Common myeloid progenitor, CD34-positive (primary cell): ENCODE measurements around the gene ITGB5.
"Not testable (repeated sequence)": the region's sequence is repeated elsewhere in the genome, so short reads cannot be mapped to it uniquely, and the experiment has no call there.

Source experiments
- CTCF ChIA-PET: fragments of 350-600 bp; sonication (Branson Sonifier 250); formaldehyde crosslinking; loops from one replicate; lab custom pipeline; 2021; ENCODE audit warnings: antibody characterized with exemption; lab: Charles Lee
- POLR2A ChIA-PET: fragments of 350-600 bp; sonication (Branson Sonifier 250); formaldehyde crosslinking; loops from one replicate; lab custom pipeline; 2021; ENCODE audit warnings: antibody characterized with exemption; lab: Charles Lee
- DNase-seq, 3 donors: peaks; one replicate each; pipeline versions ENCODE4 v3.0.0 to v3.0.0-alpha.2; 2013
- H3K27ac ChIP-seq, 2 experiments: 1 replicate in 1 of 2; 2 replicates in 1 of 2; pipeline ENCODE4 v1.7.0; 2013; ENCODE audit warnings: inconsistent platforms in 2 of 2, low read length in 2 of 2, mild to moderate bottlenecking in 2 of 2, low read depth in 1 of 2, moderate library complexity in 1 of 2; ENCODE audit not compliant: severe bottlenecking in 2 of 2, insufficient read depth in 1 of 2, poor library complexity in 1 of 2
- H3K27me3 ChIP-seq, 5 experiments: replicated peaks in 2 of 5; 1 replicate in 3 of 5; 2 replicates in 2 of 5; pipeline versions ENCODE4 v1.6.1 to v1.7.0; 2013; ENCODE audit warnings: low read length in 4 of 5, mild to moderate bottlenecking in 2 of 5, moderate library complexity in 2 of 5, inconsistent platforms in 1 of 5; ENCODE audit not compliant: insufficient read depth in 5 of 5, control insufficient read depth in 4 of 5
- H3K36me3 ChIP-seq, 4 experiments: 1 replicate in 2 of 4; 2 replicates in 2 of 4; pipeline versions ENCODE4 v1.6.1 to v1.7.0; 2013; ENCODE audit warnings: low read length in 3 of 4, control low read depth in 1 of 4, mild to moderate bottlenecking in 1 of 4; ENCODE audit not compliant: control insufficient read depth in 4 of 4, insufficient read depth in 4 of 4
- H3K4me1 ChIP-seq, 4 experiments: 1 replicate in 3 of 4; 2 replicates in 1 of 4; pipeline versions ENCODE4 v1.6.1 to v1.7.1; 2013; ENCODE audit warnings: low read length in 3 of 4, mild to moderate bottlenecking in 3 of 4, control low read depth in 1 of 4, inconsistent platforms in 1 of 4, moderate library complexity in 1 of 4; ENCODE audit not compliant: control insufficient read depth in 4 of 4, insufficient read depth in 4 of 4; ENCODE audit errors: control extremely low read depth in 1 of 4
- H3K4me3 ChIP-seq, 7 experiments: 1 replicate in 4 of 7; 2 replicates in 3 of 7; pipeline versions ENCODE4 v1.5.1 to v1.7.0; 2013; ENCODE audit warnings: mild to moderate bottlenecking in 7 of 7, low read length in 6 of 7, moderate library complexity in 6 of 7, inconsistent platforms in 2 of 7, low read depth in 2 of 7, control low read depth in 1 of 7; ENCODE audit not compliant: insufficient read depth in 4 of 7, control insufficient read depth in 1 of 7; ENCODE audit errors: extremely low read depth in 1 of 7
- H3K9me3 ChIP-seq, 5 experiments: 1 replicate in 4 of 5; 2 replicates in 1 of 5; pipeline versions ENCODE4 v1.6.1 to v1.7.1; 2013; ENCODE audit warnings: low read length in 4 of 5, mild to moderate bottlenecking in 2 of 5, inconsistent platforms in 1 of 5, low read depth in 1 of 5, moderate library complexity in 1 of 5; ENCODE audit not compliant: control insufficient read depth in 4 of 5, insufficient read depth in 2 of 5; ENCODE audit errors: control extremely low read depth in 1 of 5
- WGBS: methylation state at CpG from one replicate; pipeline ENCODE4 v1.1.5; 2013; ENCODE audit not compliant: insufficient coverage; 5-methylcytosine and 5-hydroxymethylcytosine counted together

The ITGB5 gene

GRCh38 chr3:124784686-124785382, 102.3 kb downstream of the ITGB5 start:
- Histone ChIP-seq H3K36me3 (no peaks in the 10 kb centered on the region), H3K4me3 (peak overlapping the region in 2 of 7 experiments; percentile 5 to 24), H3K4me1 (peaks cover 0 to 49% (median 34%) of the 10 kb centered on the region in 4 experiments), H3K27ac (peak overlapping the region in 1 of 2 experiments; percentile 22), H3K27me3 (peaks cover 0 to 2% (median 0%) of the 10 kb centered on the region in 5 experiments), H3K9me3 (no peaks in the 10 kb centered on the region)
- peak in 2 of 3 donors; percentile 84 to 87 for DNase-seq
- ChIA-PET CTCF (interaction anchor here (0.8 to 6.4 kb wide), 7 partner anchors 13 to 117 kb away, joined by 3 to 50 read pairs (median 5); no protein-coding TSS in a partner anchor), POLR2A (no interaction called here)
- WGBS = 56% methylated on average over 11 of the region's 17 CpGs

- DNase-seq = no peak
- H3K9me3 ChIP-seq = no peaks in the 10 kb centered on the region
- H3K4me1 ChIP-seq = peaks cover 0 to 49% (median 34%) of the 10 kb centered on the region in 4 experiments
- no peaks in the 10 kb centered on the region for H3K36me3 ChIP-seq
- CTCF ChIA-PET = interaction anchor here (0.8 to 6.4 kb wide), 3 partner anchors 14 to 24 kb away, joined by 3 to 50 read pairs (median 5); no protein-coding TSS in a partner anchor
- POLR2A ChIA-PET = no interaction called here
- H3K27me3 ChIP-seq = peaks cover 0 to 2% (median 0%) of the 10 kb centered on the region in 5 experiments
- no peak overlapping the region for H3K4me3 ChIP-seq
- WGBS = 100% methylated on average over 2 of the region's 4 CpGs
- H3K27ac ChIP-seq = no peak overlapping the region
These were observed 103.5 kb downstream of the ITGB5 start for GRCh38 chr3:124783696-124784095.

- H3K4me3 ChIP-seq, H3K36me3 ChIP-seq, DNase-seq, H3K27me3 ChIP-seq, POLR2A ChIA-PET, H3K27ac ChIP-seq, CTCF ChIA-PET, H3K9me3 ChIP-seq: not testable (repeated sequence)
- peaks cover 0 to 49% (median 34%) of the 10 kb centered on the region in 4 experiments for H3K4me1 ChIP-seq
- 93% methylated on average over 3 of the region's 6 CpGs for WGBS
These were observed 104.8 kb downstream of the ITGB5 start for GRCh38 chr3:124782377-124782712.

GRCh38 chr3:124781476-124782376, 105.4 kb downstream of the ITGB5 start:
- no peak overlapping the region for H3K4me3 ChIP-seq
- no peaks in the 10 kb centered on the region for H3K36me3 ChIP-seq
- CTCF ChIA-PET = interaction anchor here (2.4 kb wide), 1 partner anchor 11 kb away, joined by 12 read pairs; no protein-coding TSS in a partner anchor
- no peaks in the 10 kb centered on the region for H3K9me3 ChIP-seq
- H3K4me1 ChIP-seq = peaks cover 0 to 46% (median 33%) of the 10 kb centered on the region in 4 experiments
- no peak overlapping the region for H3K27ac ChIP-seq
- no peak for DNase-seq
- POLR2A ChIA-PET = no interaction called here
- WGBS = 85% methylated on average over 5 of the region's 8 CpGs
- H3K27me3 ChIP-seq = peaks cover 0 to 2% (median 0%) of the 10 kb centered on the region in 5 experiments

GRCh38 chr3:124780761-124781475, 106.2 kb downstream of the ITGB5 start:
- ChIA-PET POLR2A (no interaction called here), CTCF (interaction anchor here (1.6 to 2.4 kb wide), 3 partner anchors 10 to 20 kb away, joined by 4 to 12 read pairs (median 10); no protein-coding TSS in a partner anchor)
- H3K27ac ChIP-seq = no peak overlapping the region

GRCh38 chr3:124780356-124780755, 106.8 kb downstream of the ITGB5 start:
- 64% methylated on average over 3 of the region's 8 CpGs for WGBS
- no peaks in the 10 kb centered on the region for H3K9me3 ChIP-seq
- no peak for DNase-seq
- CTCF ChIA-PET = interaction anchor here (0.8 to 2.4 kb wide), 5 partner anchors 9 to 20 kb away, joined by 3 to 12 read pairs (median 6); no protein-coding TSS in a partner anchor
- H3K4me1 ChIP-seq = peaks cover 0 to 38% (median 27%) of the 10 kb centered on the region in 4 experiments
- peaks cover 0 to 2% (median 0%) of the 10 kb centered on the region in 5 experiments for H3K27me3 ChIP-seq
- POLR2A ChIA-PET = no interaction called here
- no peak overlapping the region for H3K27ac ChIP-seq
- no peaks in the 10 kb centered on the region for H3K36me3 ChIP-seq
- no peak overlapping the region for H3K4me3 ChIP-seq

More at GRCh38 chr3:124780761-124781475, 106.2 kb downstream of the ITGB5 start:
- H3K4me1 ChIP-seq = peaks cover 0 to 40% (median 28%) of the 10 kb centered on the region in 4 experiments
- no peaks in the 10 kb centered on the region for H3K9me3 ChIP-seq
- DNase-seq = peak in 2 of 3 donors; percentile 57 to 67
- H3K27me3 ChIP-seq = peaks cover 0 to 2% (median 0%) of the 10 kb centered on the region in 5 experiments
- no peaks in the 10 kb centered on the region for H3K36me3 ChIP-seq
- 43% methylated on average over 12 of the region's 15 CpGs for WGBS
- H3K4me3 ChIP-seq = peak overlapping the region in 1 of 7 experiments; percentile 6
